Body of pancreas (tissue), 4 donors: ENCODE data around the gene USP49.

Experiments
- CTCF ChIP-seq, 7 experiments: fragments of 450-650 bp in 4 of 7; fragments of 200-600 bp in 3 of 7; sonication (generic) in 3 of 7; IDR thresholded peaks; one replicate each; pipeline ENCODE4 v1.5.1; 2016 to 2019; ENCODE audit warnings: antibody characterized with exemption in 7 of 7
- POLR2A ChIP-seq, 3 donors: fragments of 450-650 bp; IDR thresholded peaks; one replicate each; pipeline ENCODE4 v1.6.1; 2016; ENCODE audit warnings: antibody characterized with exemption in 3 of 3, mild to moderate bottlenecking in 2 of 3

- TF ChIP-seq CTCF (IDR thresholded peaks at IDR 0.05) (no peak), POLR2A (IDR thresholded peaks at IDR 0.05) (no peak)
Observed at GRCh38 chr6:41770381-41771057, 124.7 kb downstream of the USP49 start.
